ENCODE data around the gene ZNF846.

ZNF846 gene

GRCh38 chr19:9709305-9709704, 59.2 kb downstream of the ZNF846 start:
- POLR2A ChIA-PET (ENCODE audit: low non-redundant PET) = no interaction called here
- DNase-seq (ENCODE audit: low spot score) = no peak
- TF ChIP-seq CTCF (conservative IDR thresholded peaks at IDR 0.05; ENCODE audit: low read depth) = no peak
- no peak overlapping the region for H3K27ac ChIP-seq
- CTCF ChIA-PET = no interaction called here

- no peak for DNase-seq (ENCODE audit: low spot score)
- no peak overlapping the region for H3K27ac ChIP-seq
- ChIA-PET CTCF (no interaction called here), POLR2A (ENCODE audit: low non-redundant PET) (no interaction called here)
- TF ChIP-seq CTCF (conservative IDR thresholded peaks at IDR 0.05; ENCODE audit: low read depth) = no peak
Measured at GRCh38 chr19:9705836-9706235, 62.7 kb downstream of the ZNF846 start.

GRCh38 chr19:9702186-9702585, 66.4 kb downstream of the ZNF846 start:
- DNase-seq (ENCODE audit: low spot score) = no peak
- no peak for TF ChIP-seq CTCF (conservative IDR thresholded peaks at IDR 0.05; ENCODE audit: low read depth)
- ChIA-PET POLR2A (ENCODE audit: low non-redundant PET) (no interaction called here), CTCF (no interaction called here)
- H3K27ac ChIP-seq = no peak overlapping the region
